Measurements from ENCODE around the gene LSP1.
A peak's percentile ranks its signal among the peaks of the same experiment; 100 is the strongest.

LSP1 gene

DNA sequence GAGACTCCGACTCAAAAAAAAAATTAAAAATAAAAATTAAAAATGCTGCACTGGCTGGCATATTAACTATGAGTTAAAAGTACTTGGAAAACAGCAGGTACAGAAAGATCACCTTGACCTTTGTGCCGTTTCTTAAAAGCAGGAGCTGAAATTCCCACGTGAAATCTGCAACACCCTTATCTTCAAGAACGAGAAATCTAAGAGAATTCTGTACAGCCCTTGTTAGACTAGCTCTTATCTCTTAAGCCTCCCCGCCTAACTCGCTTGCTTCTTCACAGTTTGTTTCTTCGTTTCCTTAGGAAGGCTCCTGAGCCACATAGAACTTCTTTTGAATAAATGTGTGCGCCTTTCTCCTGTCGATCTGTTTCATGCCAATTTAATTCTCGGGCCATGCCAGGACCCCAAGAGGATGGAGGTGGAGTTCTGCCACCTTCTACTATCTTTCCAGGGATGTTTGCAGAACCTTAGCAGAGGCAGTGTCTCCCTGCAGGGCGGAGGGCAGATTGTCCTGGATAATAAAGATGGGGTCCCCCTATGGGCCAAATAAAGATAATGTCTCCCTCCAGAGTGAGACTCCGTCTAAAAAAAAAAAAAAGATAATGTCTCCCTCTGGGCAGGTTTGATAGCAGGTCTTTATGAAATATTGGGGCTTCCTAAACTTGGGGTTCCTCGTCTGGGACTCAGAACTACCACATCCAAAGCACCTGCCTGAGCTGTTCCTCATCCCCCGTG lies 45.5 kb upstream of the LSP1 start:
- Histone ChIP-seq H3K18ac (ENCODE audit: low read length) (no peak overlapping the region), H3K79me2 (ENCODE audit: control insufficient read depth, insufficient read depth, low read length, poor library complexity) (no peaks in the 10 kb centered on the region), H3K23ac (ENCODE audit: low read length) (no peak overlapping the region), H4K12ac (ENCODE audit: low read depth, low read length) (no peak overlapping the region), H3K4ac (ENCODE audit: low read depth, low read length) (no peak overlapping the region), H2BK12ac (ENCODE audit: low read length) (no peak overlapping the region), H2BK5ac (ENCODE audit: low read depth, low read length, poor library complexity) (no peak overlapping the region), H3K14ac (ENCODE audit: low read length) (no peak overlapping the region), H3K4me2 (ENCODE audit: low read length) (no peak overlapping the region), H3K27ac (ENCODE audit: low read depth, low read length) (no peak overlapping the region), H2AFZ (ENCODE audit: insufficient read depth, low read length, poor library complexity) (no peak overlapping the region), H4K8ac (ENCODE audit: low read depth, low read length) (no peak overlapping the region), H2AK5ac (ENCODE audit: low read length) (no peak overlapping the region), H3K4me3 (ENCODE audit: low read depth, low read length) (no peak overlapping the region), H3K9me3 (ENCODE audit: insufficient read depth, low read depth, low read length) (peaks cover 8% of the 10 kb centered on the region), H3K27me3 (ENCODE audit: insufficient read depth, low read length) (no peaks in the 10 kb centered on the region), H4K91ac (ENCODE audit: low read depth, low read length) (no peak overlapping the region), H3K4me1 (ENCODE audit: control insufficient read depth in 1 of 2, insufficient read depth in 2 of 2, low read length in 2 of 2) (no peaks in the 10 kb centered on the region), H3K36me3 (ENCODE audit: control insufficient read depth in 1 of 2, insufficient read depth in 2 of 2, low read length in 2 of 2) (no peaks in the 10 kb centered on the region), H3K79me1 (ENCODE audit: low read length) (no peaks in the 10 kb centered on the region), H2BK120ac (ENCODE audit: insufficient read depth, low read length, poor library complexity) (no peak overlapping the region), H3K9ac (ENCODE audit: low read length) (no peak overlapping the region)
- WGBS (ENCODE audit: extremely low coverage, insufficient coverage, insufficient read length), result no CpG with 5 or more reads among the region's 14 CpGs
- no peak for DNase-seq

DNA sequence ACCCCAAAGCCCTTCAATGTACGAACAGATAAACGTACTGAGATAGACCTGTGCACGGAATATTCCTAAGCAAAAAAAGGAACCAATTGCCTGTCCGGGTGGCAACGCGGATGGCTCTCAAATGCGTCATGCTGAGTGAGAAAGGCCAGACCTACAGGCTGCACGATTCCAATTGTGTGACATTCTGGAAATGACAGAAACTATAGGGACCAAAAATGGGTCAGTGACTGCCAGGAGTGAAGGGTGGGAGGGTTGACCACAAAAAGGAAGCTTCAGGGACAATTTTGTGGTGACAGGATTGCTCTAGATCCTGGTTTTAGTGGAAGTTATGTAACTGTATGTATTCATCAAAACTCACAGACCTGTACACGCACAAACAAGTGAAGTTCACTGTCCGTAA lies 42.1 kb upstream of the LSP1 start:
- no peak overlapping the region for H2AFZ ChIP-seq (ENCODE audit: insufficient read depth, low read length, poor library complexity)
- no peak overlapping the region for H3K18ac ChIP-seq (ENCODE audit: low read length)
- H3K36me3 ChIP-seq (ENCODE audit: control insufficient read depth in 1 of 2, insufficient read depth in 2 of 2, low read length in 2 of 2), result no peaks in the 10 kb centered on the region
- no peak overlapping the region for H2AK5ac ChIP-seq (ENCODE audit: low read length)
- H3K27ac ChIP-seq (ENCODE audit: low read depth, low read length), result no peak overlapping the region
- H3K9ac ChIP-seq (ENCODE audit: low read length), result no peak overlapping the region
- H3K4me2 ChIP-seq (ENCODE audit: low read length), result no peak overlapping the region
- no CpG with 5 or more reads among the region's 10 CpGs for WGBS (ENCODE audit: extremely low coverage, insufficient coverage, insufficient read length)
- no peaks in the 10 kb centered on the region for H3K79me1 ChIP-seq (ENCODE audit: low read length)
- no peaks in the 10 kb centered on the region for H3K4me1 ChIP-seq (ENCODE audit: control insufficient read depth in 1 of 2, insufficient read depth in 2 of 2, low read length in 2 of 2)
- H3K4ac ChIP-seq (ENCODE audit: low read depth, low read length), result no peak overlapping the region
- H2BK12ac ChIP-seq (ENCODE audit: low read length), result no peak overlapping the region
- peak in 1 of 2 donors; percentile 30 for DNase-seq
- H4K91ac ChIP-seq (ENCODE audit: low read depth, low read length), result no peak overlapping the region
- H3K4me3 ChIP-seq (ENCODE audit: low read depth, low read length), result no peak overlapping the region
- no peak overlapping the region for H2BK5ac ChIP-seq (ENCODE audit: low read depth, low read length, poor library complexity)
- H2BK120ac ChIP-seq (ENCODE audit: insufficient read depth, low read length, poor library complexity), result no peak overlapping the region
- H4K12ac ChIP-seq (ENCODE audit: low read depth, low read length), result no peak overlapping the region
- H3K14ac ChIP-seq (ENCODE audit: low read length), result no peak overlapping the region
- no peaks in the 10 kb centered on the region for H3K27me3 ChIP-seq (ENCODE audit: insufficient read depth, low read length)
- H3K79me2 ChIP-seq (ENCODE audit: control insufficient read depth, insufficient read depth, low read length, poor library complexity), result no peaks in the 10 kb centered on the region
- peaks cover 8% of the 10 kb centered on the region for H3K9me3 ChIP-seq (ENCODE audit: insufficient read depth, low read depth, low read length)
- H4K8ac ChIP-seq (ENCODE audit: low read depth, low read length), result no peak overlapping the region
- no peak overlapping the region for H3K23ac ChIP-seq (ENCODE audit: low read length)

DNA sequence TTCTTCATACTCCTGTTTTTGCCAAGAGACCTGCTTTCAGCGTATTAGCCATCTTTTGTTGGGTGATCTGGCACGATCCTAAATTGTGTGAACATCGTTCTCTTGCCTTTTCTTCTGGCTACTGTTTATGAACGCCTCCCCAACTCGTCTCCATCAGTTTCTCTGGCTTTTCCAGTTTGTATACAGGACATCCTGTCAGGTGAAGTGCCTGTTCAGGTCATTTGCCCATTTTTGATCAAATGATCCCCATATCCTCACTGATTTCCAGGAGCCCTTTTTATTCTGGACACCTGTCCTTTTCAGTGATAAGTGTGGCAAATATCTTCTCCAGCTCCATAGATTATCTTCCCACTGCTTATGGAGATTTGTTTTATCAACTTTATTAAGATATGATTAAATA lies 40.6 kb upstream of the LSP1 start:
- H3K14ac ChIP-seq (ENCODE audit: low read length), result no peak overlapping the region
- H3K9ac ChIP-seq (ENCODE audit: low read length), result no peak overlapping the region
- no peaks in the 10 kb centered on the region for H3K36me3 ChIP-seq (ENCODE audit: control insufficient read depth in 1 of 2, insufficient read depth in 2 of 2, low read length in 2 of 2)
- H3K23ac ChIP-seq (ENCODE audit: low read length), result no peak overlapping the region
- no peak overlapping the region for H2AFZ ChIP-seq (ENCODE audit: insufficient read depth, low read length, poor library complexity)
- no peaks in the 10 kb centered on the region for H3K4me1 ChIP-seq (ENCODE audit: control insufficient read depth in 1 of 2, insufficient read depth in 2 of 2, low read length in 2 of 2)
- WGBS (ENCODE audit: extremely low coverage, insufficient coverage, insufficient read length), result no CpG with 5 or more reads among the region's 5 CpGs
- no peak overlapping the region for H3K4ac ChIP-seq (ENCODE audit: low read depth, low read length)
- no peaks in the 10 kb centered on the region for H3K79me1 ChIP-seq (ENCODE audit: low read length)
- no peak overlapping the region for H3K18ac ChIP-seq (ENCODE audit: low read length)
- peaks cover 8% of the 10 kb centered on the region for H3K9me3 ChIP-seq (ENCODE audit: insufficient read depth, low read depth, low read length)
- H3K4me2 ChIP-seq (ENCODE audit: low read length), result no peak overlapping the region
- no peaks in the 10 kb centered on the region for H3K79me2 ChIP-seq (ENCODE audit: control insufficient read depth, insufficient read depth, low read length, poor library complexity)
- no peak overlapping the region for H2AK5ac ChIP-seq (ENCODE audit: low read length)
- no peak overlapping the region for H4K8ac ChIP-seq (ENCODE audit: low read depth, low read length)
- no peak overlapping the region for H2BK12ac ChIP-seq (ENCODE audit: low read length)
- H3K27ac ChIP-seq (ENCODE audit: low read depth, low read length), result no peak overlapping the region
- no peaks in the 10 kb centered on the region for H3K27me3 ChIP-seq (ENCODE audit: insufficient read depth, low read length)
- H2BK120ac ChIP-seq (ENCODE audit: insufficient read depth, low read length, poor library complexity), result no peak overlapping the region
- no peak overlapping the region for H3K4me3 ChIP-seq (ENCODE audit: low read depth, low read length)
- no peak for DNase-seq
- no peak overlapping the region for H2BK5ac ChIP-seq (ENCODE audit: low read depth, low read length, poor library complexity)
- H4K91ac ChIP-seq (ENCODE audit: low read depth, low read length), result no peak overlapping the region
- H4K12ac ChIP-seq (ENCODE audit: low read depth, low read length), result no peak overlapping the region

GRCh38 chr11:1812801-1813200 lies 40.1 kb upstream of the LSP1 start:
- Histone ChIP-seq H3K4me3 (ENCODE audit: low read depth, low read length) (no peak overlapping the region), H3K23ac (ENCODE audit: low read length) (no peak overlapping the region), H3K9me3 (ENCODE audit: insufficient read depth, low read depth, low read length) (peaks cover 7% of the 10 kb centered on the region), H2AFZ (ENCODE audit: insufficient read depth, low read length, poor library complexity) (no peak overlapping the region), H3K79me1 (ENCODE audit: low read length) (no peaks in the 10 kb centered on the region), H2BK120ac (ENCODE audit: insufficient read depth, low read length, poor library complexity) (no peak overlapping the region), H2BK12ac (ENCODE audit: low read length) (no peak overlapping the region), H4K91ac (ENCODE audit: low read depth, low read length) (no peak overlapping the region), H3K4me2 (ENCODE audit: low read length) (no peak overlapping the region), H3K79me2 (ENCODE audit: control insufficient read depth, insufficient read depth, low read length, poor library complexity) (no peaks in the 10 kb centered on the region), H2AK5ac (ENCODE audit: low read length) (no peak overlapping the region), H3K9ac (ENCODE audit: low read length) (no peak overlapping the region), H3K4ac (ENCODE audit: low read depth, low read length) (no peak overlapping the region), H3K27ac (ENCODE audit: low read depth, low read length) (no peak overlapping the region), H3K4me1 (ENCODE audit: control insufficient read depth in 1 of 2, insufficient read depth in 2 of 2, low read length in 2 of 2) (no peaks in the 10 kb centered on the region), H3K18ac (ENCODE audit: low read length) (no peak overlapping the region), H2BK5ac (ENCODE audit: low read depth, low read length, poor library complexity) (no peak overlapping the region), H3K27me3 (ENCODE audit: insufficient read depth, low read length) (no peaks in the 10 kb centered on the region), H3K14ac (ENCODE audit: low read length) (no peak overlapping the region), H4K8ac (ENCODE audit: low read depth, low read length) (no peak overlapping the region), H4K12ac (ENCODE audit: low read depth, low read length) (no peak overlapping the region), H3K36me3 (ENCODE audit: control insufficient read depth in 1 of 2, insufficient read depth in 2 of 2, low read length in 2 of 2) (no peaks in the 10 kb centered on the region)
- no CpG with 5 or more reads among the region's 15 CpGs for WGBS (ENCODE audit: extremely low coverage, insufficient coverage, insufficient read length)
- DNase-seq, result no peak
